Heart left ventricle (tissue), 16 donors: Measurements from ENCODE around the gene TSSC4. TPM values are rescaled to one million over a fixed set of nuclear protein-coding genes. Genes with fewer than 3 reads are reported as not detected.
A peak's percentile ranks its signal among the peaks of the same experiment; 100 is the strongest.
"Not testable (repeated sequence)": the region's sequence is repeated elsewhere in the genome, so short reads cannot be mapped to it uniquely, and the experiment has no call there.

Source experiments
- ATAC-seq, 4 donors: fragments of 200-7000 bp; cut with Tn5 transposase; one replicate each; pipeline ENCODE4 v1.9.1; 2020 to 2022; ENCODE audit warnings: moderate library complexity in 4 of 4, mild to moderate bottlenecking in 3 of 4, moderate number of reproducible peaks in 1 of 4
- DNase-seq, 5 donors: peaks; one replicate each; pipeline ENCODE4 v3.0.0-alpha.2; 2020
- H3K27ac ChIP-seq, 12 donors: fragments of 200-600 bp; sonication (generic) in 4 of 12; one replicate each; pipeline versions ENCODE4 v1.5.0 to v1.8.0; 2016 to 2022; ENCODE audit warnings: mild to moderate bottlenecking in 2 of 12
- H3K27me3 ChIP-seq, 9 donors: fragments of 200-600 bp; sonication (generic) in 2 of 9; one replicate each; pipeline versions ENCODE4 v1.5.1 to v1.8.0; 2016 to 2022; ENCODE audit warnings: mild to moderate bottlenecking in 3 of 9
- H3K36me3 ChIP-seq, 9 donors: fragments of 200-600 bp; sonication (generic) in 2 of 9; one replicate each; pipeline versions ENCODE4 v1.5.0 to v1.8.0; 2018 to 2022; ENCODE audit warnings: mild to moderate bottlenecking in 2 of 9
- H3K4me1 ChIP-seq, 12 donors: fragments of 200-600 bp; sonication (generic) in 4 of 12; one replicate each; pipeline versions ENCODE4 v1.5.0 to v1.8.0; 2016 to 2022; ENCODE audit warnings: mild to moderate bottlenecking in 3 of 12
- H3K4me3 ChIP-seq, 12 donors: fragments of 200-600 bp; sonication (generic) in 4 of 12; one replicate each; pipeline versions ENCODE4 v1.5.0 to v1.8.0; 2017 to 2022; ENCODE audit warnings: mild to moderate bottlenecking in 9 of 12, moderate library complexity in 4 of 12
- H3K9me3 ChIP-seq, 12 donors: fragments of 200-600 bp; sonication (generic) in 4 of 12; one replicate each; pipeline versions ENCODE4 v1.5.0 to v1.8.0; 2016 to 2022; ENCODE audit warnings: mild to moderate bottlenecking in 1 of 12
- CTCF ChIP-seq, 12 donors: fragments of 200-600 bp; sonication (generic) in 4 of 12; IDR thresholded peaks; one replicate each; pipeline versions ENCODE4 v1.5.0 to v1.8.0; 2018 to 2022; ENCODE audit warnings: antibody characterized with exemption in 12 of 12, mild to moderate bottlenecking in 5 of 12
- POLR2A ChIP-seq, 2 donors: fragments of 450-650 bp; IDR thresholded peaks; one replicate each; pipeline ENCODE4 v1.6.1; 2017; ENCODE audit warnings: antibody characterized with exemption in 2 of 2, mild to moderate bottlenecking in 2 of 2, moderate library complexity in 2 of 2
- WGBS, 4 donors: extraction: QIAGEN DNeasy Blood & Tissue Kit in 2 of 4; methylation state at CpG; one replicate each; pipeline versions ENCODE4 v1.1.5 to v1.1.7; 2013 to 2018; 5-methylcytosine and 5-hydroxymethylcytosine counted together
- intact Hi-C, 10 donors: fragments of 100-400 bp; cut with DNase I; formaldehyde crosslinking; loops; one replicate each; pipeline versions ENCODE4 v1.11.1 to v1.14.2; 2022
- polyA plus RNA-seq, 2 donors: library from polyadenylated mRNA; stranded (reverse); fragments of 200-250 nt; gene quantifications; one replicate each; pipeline ENCODE4 v1.2.3, GENCODE V29; 2013
- total RNA-seq, 9 donors: library from RNA; depleted of rRNA in 2 of 9; stranded (reverse); fragments of >200 nt in 2 of 9; fragmentation: NEBNext Ultra II Directional in 3 of 9; extraction: Animal tissue kit (Norgen Biotek cat#: 25700) in 3 of 9; gene quantifications; one replicate each; pipeline versions ENCODE4 v1.1.0 to v1.2.4, GENCODE V29; 2016 to 2023
- donor health status: ischemic (EF 13 %, LVEDD 7.1; RV severe dilation, severe dysfunction).
- donor health status: healthy with polysubstance abuse.
- donor health status: DM: no; HTN: yes; CAD: no.
- donor health status: DM: no; HTN: no; CAD: no.
- donor health status: ischemic (EF 25% LVEDD 6.9; RV normal size, moderate dysfunction).
- donor health status: ischemic (EF 25% LVEDD 5.7; RV mildly dilated, moderate dysfunction).
- donor health status: healthy.
- donor health status: DM: yes; HTN: yes; CAD: no.
- donor health status: ischemic (EF 35%, LVEDD 5.7; RV mildly dilated, moderate dysfunction).
- donor health status: nonischemic (EF 11% LVEDD 7.7; RV severe dilation, severe dysfunction).
- donor health status: DM: yes; HTN: yes; CAD: no.
- donor health status: PGD.
- donor health status: ischemic (EF 29% LVEDD 5.4; RV normal size, mild dysfunction).
- donor health status: nonischemic (EF 23%, LVEDD 6.1; RV moderate dilation, normal function).

Gene TSSC4
- total and polyA plus RNA-seq, 11 donors, result 23.4 to 75.9 (median 37.2) TPM

DNA sequence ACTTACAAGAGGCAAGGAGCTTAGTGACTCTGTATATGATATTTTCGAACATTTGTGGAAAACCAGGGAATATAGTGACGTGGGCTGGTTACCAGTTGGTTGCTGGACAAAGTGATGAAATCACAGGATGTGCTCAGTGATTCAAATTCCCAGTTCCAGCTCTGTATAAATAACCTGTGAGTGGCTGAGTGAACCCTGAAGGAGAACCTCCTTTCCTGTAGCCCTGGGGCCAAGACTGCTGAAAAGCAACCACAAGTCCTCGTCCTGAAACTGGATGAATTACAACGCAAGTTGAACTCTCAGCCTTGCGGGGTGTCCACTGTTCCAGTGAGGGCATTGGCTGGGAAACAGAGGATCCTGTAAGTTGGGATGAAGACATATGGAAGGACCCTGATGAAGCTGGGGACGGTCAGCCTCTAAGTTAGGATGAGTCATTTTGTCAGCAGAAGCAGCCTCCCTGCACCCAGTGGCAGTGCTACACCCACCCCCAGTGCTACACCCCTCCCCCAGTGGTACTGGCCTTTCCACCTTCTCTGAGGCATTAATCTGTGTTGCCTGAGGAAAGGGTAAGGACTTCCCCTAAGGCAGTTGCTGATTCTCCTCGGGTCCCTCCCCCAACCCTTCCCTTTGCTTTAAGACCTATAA, 45.4 kb upstream of the TSSC4 start:
- intact Hi-C loops, result no loop called here

GRCh38 chr11:2357246-2357645, 43.3 kb upstream of the TSSC4 start:
- DNase-seq, result no peak
- Histone ChIP-seq H3K27me3 (no peaks in the 10 kb centered on the region), H3K9me3 (no peaks in the 10 kb centered on the region), H3K4me3 (no peak overlapping the region), H3K4me1 (no peaks in the 10 kb centered on the region), H3K36me3 (no peaks in the 10 kb centered on the region), H3K27ac (no peak overlapping the region)
- no peak for ATAC-seq
- intact Hi-C loops, result no loop called here
- TF ChIP-seq POLR2A (IDR thresholded peaks at IDR 0.05), result no peak
- no peak for TF ChIP-seq CTCF (IDR thresholded peaks at IDR 0.05)
- WGBS, 4 donors, result 65 to 83% (median 80%) methylated on average over 8 of the region's 8 CpGs

More for the DNA sequence above, 45.4 kb upstream of the TSSC4 start:
- no peak for TF ChIP-seq POLR2A (IDR thresholded peaks at IDR 0.05)
- no peaks in the 10 kb centered on the region for H3K27me3 ChIP-seq
- ATAC-seq (peak in 1 of 4 donors; percentile 13), DNase-seq (no peak)
- no peaks in the 10 kb centered on the region for H3K4me1 ChIP-seq
- no peak overlapping the region for H3K4me3 ChIP-seq
- no peak overlapping the region for H3K27ac ChIP-seq
- H3K36me3 ChIP-seq, result no peaks in the 10 kb centered on the region
- WGBS, 4 donors, result 81 to 91% (median 83%) methylated on average over 7 of the region's 7 CpGs
- no peaks in the 10 kb centered on the region for H3K9me3 ChIP-seq

- WGBS, 4 donors, result 92 to 97% (median 95%) methylated on average over 13 of the region's 13 CpGs
- H3K27ac ChIP-seq, DNase-seq, ATAC-seq, H3K36me3 ChIP-seq, H3K27me3 ChIP-seq, intact Hi-C loops, H3K9me3 ChIP-seq, H3K4me1 ChIP-seq, H3K4me3 ChIP-seq: not testable (repeated sequence)
Measured at GRCh38 chr11:2357651-2358050, 42.9 kb upstream of the TSSC4 start.

- intact Hi-C loops, result no loop called here
- ATAC-seq (no peak), DNase-seq (no peak)
- TF ChIP-seq POLR2A (IDR thresholded peaks at IDR 0.05) (no peak), CTCF (IDR thresholded peaks at IDR 0.05) (no peak)
- Histone ChIP-seq H3K36me3 (no peaks in the 10 kb centered on the region), H3K27me3 (no peaks in the 10 kb centered on the region), H3K4me3 (no peak overlapping the region), H3K9me3 (no peaks in the 10 kb centered on the region), H3K27ac (no peak overlapping the region), H3K4me1 (peaks cover 0 to 5% (median 0%) of the 10 kb centered on the region in 12 donors)
- 88 to 94% (median 91%) methylated on average over 10 to 11 of the region's 11 CpGs for WGBS, 4 donors
Measured at GRCh38 chr11:2358754-2359442, 41.7 kb upstream of the TSSC4 start.

GRCh38 chr11:2359557-2359956, 41.0 kb upstream of the TSSC4 start:
- no peak for DNase-seq
- TF ChIP-seq POLR2A (IDR thresholded peaks at IDR 0.05) (no peak), CTCF (IDR thresholded peaks at IDR 0.05) (no peak)
- Histone ChIP-seq H3K4me1 (peaks cover 0 to 5% (median 0%) of the 10 kb centered on the region in 12 donors), H3K4me3 (no peak overlapping the region), H3K9me3 (no peaks in the 10 kb centered on the region), H3K36me3 (no peaks in the 10 kb centered on the region), H3K27ac (no peak overlapping the region), H3K27me3 (no peaks in the 10 kb centered on the region)
- intact Hi-C loops, result no loop called here
- WGBS, 4 donors, result 91 to 96% (median 96%) methylated on average over 9 of the region's 9 CpGs
- ATAC-seq, result no peak
